Gastroesophageal sphincter (tissue), 4 donors: ENCODE results near the gene PSMA7. TPM values are rescaled to one million over a fixed set of nuclear protein-coding genes. Genes with fewer than 3 reads are reported as not detected.

Experiments
- ATAC-seq: fragments of 150-250 bp; one replicate; pipeline ENCODE4 v1.9.1; 2016; ENCODE audit warnings: mild to moderate bottlenecking, moderate library complexity
- H3K27ac ChIP-seq, 4 donors: fragments of 200-600 bp; sonication (generic) in 3 of 4; 1 replicate in 3 of 4; 2 replicates in 1 of 4; pipeline ENCODE4 v1.5.1; 2016 to 2019
- H3K27me3 ChIP-seq: fragments of 200-600 bp; sonication (generic); one replicate; pipeline ENCODE4 v1.5.1; 2019
- H3K36me3 ChIP-seq, 2 donors: fragments of 200-600 bp; sonication (generic); one replicate each; pipeline ENCODE4 v1.5.1; 2019; ENCODE audit warnings: control low read depth in 1 of 2
- H3K4me1 ChIP-seq, 3 donors: fragments of 200-600 bp; sonication (generic); 1 replicate in 2 of 3; 2 replicates in 1 of 3; pipeline ENCODE4 v1.5.1; 2016 to 2019; ENCODE audit warnings: control low read depth in 2 of 3
- H3K4me3 ChIP-seq, 2 donors: fragments of 200-600 bp; sonication (generic); one replicate each; pipeline ENCODE4 v1.5.1; 2019; ENCODE audit warnings: mild to moderate bottlenecking in 1 of 2, moderate library complexity in 1 of 2
- H3K9me3 ChIP-seq, 3 donors: fragments of 200-600 bp; sonication (generic); one replicate each; pipeline ENCODE4 v1.5.1; 2017 to 2019; ENCODE audit warnings: control low read depth in 2 of 3
- CTCF ChIP-seq, 4 experiments: fragments of 200-600 bp in 2 of 4; fragments of 450-650 bp in 2 of 4; sonication (generic) in 1 of 4; IDR thresholded peaks; one replicate each; pipeline ENCODE4 v1.5.1; 2017 to 2019; ENCODE audit warnings: antibody characterized with exemption in 4 of 4, mild to moderate bottlenecking in 2 of 4, moderate library complexity in 2 of 4
- EP300 ChIP-seq: sonication (generic); formaldehyde crosslinking; IDR thresholded peaks from one replicate; pipeline ENCODE4 v1.6.1; 2017; ENCODE audit warnings: antibody characterized with exemption, mild to moderate bottlenecking
- POLR2A ChIP-seq, 2 donors: fragments of 450-650 bp; IDR thresholded peaks; one replicate each; pipeline ENCODE4 v1.6.1; 2017; ENCODE audit warnings: antibody characterized with exemption in 2 of 2, mild to moderate bottlenecking in 2 of 2, moderate library complexity in 1 of 2
- POLR2AphosphoS5 ChIP-seq: sonication (generic); formaldehyde crosslinking; IDR thresholded peaks from one replicate; pipeline ENCODE4 v1.6.1; 2017; ENCODE audit warnings: antibody characterized with exemption
- WGBS, 2 donors: methylation state at CpG; one replicate each; pipeline ENCODE4 v1.1.5; 2018; ENCODE audit warnings: low coverage in 1 of 2; 5-methylcytosine and 5-hydroxymethylcytosine counted together
- total RNA-seq, 4 donors: library from RNA; depleted of rRNA; stranded (reverse); fragments of >200 nt; gene quantifications; one replicate each; pipeline ENCODE4 v1.1.0, GENCODE V29; 2016

PSMA7 gene
- total RNA-seq, 4 donors from 2014 or later, result 253 to 352 (median 303) TPM

DNA sequence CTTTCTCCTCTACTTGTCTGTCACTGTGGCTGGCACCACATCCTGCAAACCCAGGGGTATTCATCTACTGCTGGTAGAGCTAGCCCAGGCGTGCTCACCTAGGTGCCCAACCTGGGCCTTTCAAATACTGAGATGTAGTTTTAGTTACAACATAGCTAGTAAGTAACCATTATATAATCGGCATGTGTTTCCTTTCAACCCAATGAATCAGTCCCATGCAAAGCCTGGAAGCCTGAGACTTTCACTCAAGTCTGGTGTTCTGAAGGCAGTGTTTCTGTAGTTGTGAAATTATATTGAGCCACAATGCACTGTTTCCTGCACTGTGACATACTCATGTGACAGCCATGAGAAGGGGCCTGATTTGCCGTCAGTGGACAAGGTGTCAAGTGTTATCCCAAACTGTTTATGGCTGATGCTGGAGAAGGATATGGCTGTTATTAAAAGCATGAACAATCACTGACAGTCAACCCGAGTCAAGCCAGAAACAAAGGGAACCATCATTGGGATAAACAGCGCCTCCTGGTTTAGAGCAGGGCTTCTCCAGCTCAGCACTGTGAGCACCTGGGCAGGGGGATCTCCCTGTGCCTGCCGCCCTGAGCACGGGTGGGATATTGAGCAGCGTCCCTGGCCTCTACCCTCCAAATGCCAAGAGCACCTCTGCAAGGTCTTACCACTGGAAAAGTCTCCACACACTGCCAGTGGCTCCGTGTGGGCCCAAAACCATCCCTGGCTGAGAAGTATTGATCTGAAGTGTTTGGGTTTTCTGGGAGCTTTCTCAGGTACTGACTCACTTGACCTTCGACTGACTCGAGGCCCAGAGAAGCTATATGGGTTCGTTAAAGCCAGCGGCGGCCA lies 1.6 kb downstream of the PSMA7 start:
- H3K36me3 ChIP-seq, result peaks cover 0 to 41% of the 10 kb centered on the region in 2 donors
- WGBS, 2 donors, result 24% methylated on average over 8 of the region's 14 CpGs; no CpG with 5 or more reads in 1 of the 2 donors
- ATAC-seq, result no peak
- H3K9me3 ChIP-seq, result no peaks in the 10 kb centered on the region
- H3K4me1 ChIP-seq, result peaks cover 0 to 64% (median 20%) of the 10 kb centered on the region in 3 donors
- H3K27me3 ChIP-seq, result no peaks in the 10 kb centered on the region
- peak overlapping the region; percentile 91 to 100 (median 98) for H3K27ac ChIP-seq
- peak overlapping the region; percentile 96 for H3K4me3 ChIP-seq
- TF ChIP-seq POLR2A (IDR thresholded peaks at IDR 0.05) (no peak), CTCF (IDR thresholded peaks at IDR 0.05) (peak in 3 of 4 experiments; percentile 13 to 30 (median 20)), EP300 (no peak), POLR2AphosphoS5 (no peak)

DNA sequence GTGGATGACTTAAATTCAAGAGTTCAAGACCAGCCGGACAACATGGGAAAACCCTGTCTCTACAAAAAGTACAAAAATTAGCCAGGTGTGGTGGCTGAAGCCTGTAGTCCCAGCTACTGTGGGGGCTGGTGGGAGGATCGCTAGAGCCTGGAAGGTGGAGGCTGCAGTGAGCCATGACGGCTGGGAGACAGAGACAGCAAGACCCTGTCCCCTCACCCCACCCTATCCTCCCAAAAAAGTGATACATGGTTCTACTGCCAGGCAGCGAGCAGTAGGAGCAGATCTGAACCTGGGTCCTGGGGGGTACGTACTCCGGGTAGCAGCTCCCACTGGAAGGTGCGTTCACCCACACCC lies 2.2 kb downstream of the PSMA7 start:
- Histone ChIP-seq H3K9me3 (no peaks in the 10 kb centered on the region), H3K27me3 (no peaks in the 10 kb centered on the region), H3K4me1 (peaks cover 0 to 59% (median 20%) of the 10 kb centered on the region in 3 donors), H3K36me3 (peaks cover 0 to 47% of the 10 kb centered on the region in 2 donors), H3K27ac (peak overlapping the region in 3 of 4 donors; percentile 25 to 99 (median 91)), H3K4me3 (peak overlapping the region in 1 of 2 donors; percentile 96)
- TF ChIP-seq CTCF (IDR thresholded peaks at IDR 0.05) (no peak), POLR2A (IDR thresholded peaks at IDR 0.05) (no peak), POLR2AphosphoS5 (no peak), EP300 (no peak)
- 70% methylated on average over 2 of the region's 7 CpGs; no CpG with 5 or more reads in 1 of the 2 donors for WGBS, 2 donors
- no peak for ATAC-seq

GRCh38 chr20:62139636-62140035 lies 3.6 kb downstream of the PSMA7 start:
- Histone ChIP-seq H3K9me3 (no peaks in the 10 kb centered on the region), H3K36me3 (peaks cover 0 to 61% of the 10 kb centered on the region in 2 donors), H3K27me3 (no peaks in the 10 kb centered on the region), H3K4me3 (no peak overlapping the region), H3K27ac (peak overlapping the region in 2 of 4 donors; percentile 45 to 49), H3K4me1 (peaks cover 0 to 52% (median 19%) of the 10 kb centered on the region in 3 donors)
- ATAC-seq, result no peak
- WGBS, 2 donors, result 72% methylated on average over 6 of the region's 13 CpGs; no CpG with 5 or more reads in 1 of the 2 donors
- TF ChIP-seq EP300, result no peak
- TF ChIP-seq POLR2A (IDR thresholded peaks at IDR 0.05), result no peak
- TF ChIP-seq POLR2AphosphoS5, result no peak
- no peak for TF ChIP-seq CTCF (IDR thresholded peaks at IDR 0.05)

- Histone ChIP-seq H3K36me3 (peaks cover 0 to 68% of the 10 kb centered on the region in 2 donors), H3K4me1 (peaks cover 0 to 56% (median 22%) of the 10 kb centered on the region in 3 donors), H3K27me3 (no peaks in the 10 kb centered on the region), H3K9me3 (no peaks in the 10 kb centered on the region), H3K4me3 (no peak overlapping the region), H3K27ac (peak overlapping the region in 2 of 4 donors; percentile 45 to 49)
- ATAC-seq, result no peak
- TF ChIP-seq POLR2AphosphoS5 (no peak), CTCF (IDR thresholded peaks at IDR 0.05) (no peak), EP300 (no peak), POLR2A (IDR thresholded peaks at IDR 0.05) (no peak)
- WGBS, 2 donors, result 76 to 79% methylated on average over 5 to 10 of the region's 10 CpGs
Measured at GRCh38 chr20:62138912-62139311, 4.3 kb downstream of the PSMA7 start.
